HG03066 (cell line): ENCODE results near the gene GZMM.

Experiments
- ATAC-seq: cut with Tn5 transposase; IDR thresholded peaks from one replicate; pipeline ENCODE4 v1.9.1; 2021; ENCODE audit warnings: low read depth; ENCODE audit not compliant: unreplicated experiment

GZMM gene

DNA sequence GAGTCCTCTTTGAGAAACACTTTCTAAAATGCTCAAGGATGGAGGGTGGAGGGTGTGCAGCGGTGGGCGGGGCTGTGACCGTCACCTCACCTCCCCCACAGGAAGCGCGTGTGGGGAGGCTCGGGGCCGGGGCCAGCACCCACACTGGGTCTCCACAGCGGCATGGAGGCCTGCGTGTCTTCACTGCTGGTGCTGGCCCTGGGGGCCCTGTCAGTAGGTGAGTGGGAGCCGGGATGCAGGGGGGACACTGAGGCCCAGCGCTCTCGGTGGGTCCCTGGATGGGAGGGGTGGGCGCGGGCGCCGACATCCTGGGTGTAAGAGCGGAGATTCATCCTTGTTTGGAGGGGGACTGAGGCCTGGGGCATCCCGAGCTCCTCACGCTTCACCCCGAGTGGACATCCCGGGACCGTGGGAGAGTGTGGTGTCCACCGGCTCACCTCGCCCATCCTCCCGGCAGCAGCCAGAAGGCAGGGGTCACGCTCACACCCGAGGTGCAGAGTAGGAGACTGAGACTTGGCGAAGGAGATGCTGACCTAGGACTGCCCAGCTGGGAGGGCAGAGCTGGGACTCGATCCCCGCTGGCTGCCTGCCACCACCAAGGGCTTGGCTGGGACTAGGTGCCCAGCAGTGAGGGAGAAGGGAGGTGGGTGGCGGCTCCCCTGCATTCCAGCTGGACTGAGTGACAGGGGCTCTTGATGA lies at the start of gene GZMM:
Gene GZMM, plus strand, starts transcription at position 144 of the 699 bp plus-strand sequence. Its CDS starts 19 bp downstream, at position 163.
- no peak for ATAC-seq

DNA sequence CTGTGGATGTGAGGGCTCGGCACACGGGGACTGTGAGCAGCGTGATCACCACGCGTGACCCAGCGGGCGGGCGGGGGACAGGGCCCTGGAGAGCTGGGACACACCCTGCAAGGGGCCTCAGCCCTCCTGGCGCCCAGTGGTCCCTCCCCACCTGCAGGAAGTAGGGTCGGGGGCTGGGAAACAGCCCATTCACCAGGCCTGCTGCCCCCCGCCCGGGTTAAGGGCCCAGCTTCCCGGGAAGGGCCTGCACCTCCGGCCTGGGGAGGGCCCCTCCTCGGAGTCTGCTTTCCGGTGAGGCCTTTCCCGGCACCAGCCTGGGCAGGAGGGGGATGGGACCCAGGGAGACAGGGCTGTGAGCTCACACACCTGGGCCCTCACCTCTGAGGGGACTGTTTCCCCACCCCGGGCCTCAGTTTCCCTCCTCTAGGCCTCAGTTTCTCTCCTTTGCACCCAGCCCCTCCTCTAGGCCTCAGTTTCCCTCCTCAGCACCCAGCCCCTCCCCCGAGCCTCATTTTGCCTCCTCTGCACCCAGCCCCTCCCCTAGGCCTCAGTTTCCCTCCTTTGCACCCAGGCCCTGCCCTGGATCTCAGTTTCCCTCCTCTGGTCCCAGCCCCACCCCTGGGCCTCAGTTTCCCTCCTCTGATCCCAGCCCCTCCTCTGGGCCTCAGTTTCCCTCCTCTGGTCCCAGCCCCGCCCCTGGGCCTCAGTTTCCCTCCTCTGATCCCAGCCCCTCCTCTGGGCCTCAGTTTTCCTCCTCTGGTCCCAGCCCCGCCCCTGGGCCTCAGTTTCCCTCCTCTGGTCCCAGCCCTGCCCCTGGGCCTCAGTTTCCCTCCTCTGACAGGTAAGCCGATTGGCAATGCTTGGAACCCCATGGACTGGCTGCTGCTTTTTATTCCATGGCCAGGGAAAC lies 49.4 kb upstream of the GZMM start:
- ATAC-seq = no peak

DNA sequence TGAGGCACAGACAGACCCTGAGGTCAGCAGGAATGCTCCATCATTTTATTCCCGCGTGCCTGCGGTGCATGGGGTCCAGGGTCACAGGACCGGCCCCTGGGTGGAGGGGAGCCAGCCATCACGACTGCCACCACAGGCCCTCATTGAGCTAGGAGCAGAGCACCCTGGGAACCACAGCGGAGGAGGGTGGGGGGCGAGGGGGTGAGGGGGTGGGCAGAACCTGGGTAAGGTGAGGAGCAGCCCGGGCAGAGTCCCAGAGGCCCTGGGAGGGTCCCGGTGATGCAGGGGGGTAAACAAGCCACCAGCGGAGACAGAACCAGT lies 48.8 kb upstream of the GZMM start:
- no peak for ATAC-seq

DNA sequence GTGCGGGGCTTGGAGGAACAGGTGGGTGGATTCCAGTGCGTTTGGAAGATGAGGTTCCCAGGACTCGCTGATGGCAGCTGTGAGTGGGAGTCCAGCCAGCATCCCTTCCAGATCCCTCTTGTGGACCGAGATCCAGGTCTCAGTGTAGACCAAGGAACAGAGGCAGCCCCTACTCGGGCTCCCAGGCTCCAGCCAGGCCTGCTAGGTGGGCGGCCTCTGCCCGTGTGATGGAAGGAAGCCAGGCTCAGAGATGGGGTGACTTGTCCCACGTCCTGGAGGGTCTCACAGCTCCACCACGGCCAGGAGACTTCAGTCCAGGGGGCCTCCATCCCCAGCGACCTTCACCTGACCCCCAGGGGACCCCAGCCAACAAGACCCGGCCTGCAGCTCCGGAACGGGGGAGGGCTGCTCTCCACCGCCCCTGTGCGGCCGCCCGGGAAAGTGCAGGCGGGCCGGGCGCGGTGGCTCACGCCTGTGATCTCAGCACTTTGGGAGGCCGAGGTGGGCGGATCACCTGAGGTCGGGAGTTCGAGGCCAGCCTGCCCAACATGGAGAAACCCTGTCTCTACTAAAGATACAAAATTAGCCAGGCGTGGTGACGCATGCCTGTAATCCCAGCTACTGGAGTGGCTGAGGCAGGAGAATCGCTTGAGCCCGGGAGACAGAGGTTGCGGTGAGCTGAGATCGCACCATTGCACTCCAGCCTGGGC lies 48.3 kb upstream of the GZMM start:
- no peak for ATAC-seq

DNA sequence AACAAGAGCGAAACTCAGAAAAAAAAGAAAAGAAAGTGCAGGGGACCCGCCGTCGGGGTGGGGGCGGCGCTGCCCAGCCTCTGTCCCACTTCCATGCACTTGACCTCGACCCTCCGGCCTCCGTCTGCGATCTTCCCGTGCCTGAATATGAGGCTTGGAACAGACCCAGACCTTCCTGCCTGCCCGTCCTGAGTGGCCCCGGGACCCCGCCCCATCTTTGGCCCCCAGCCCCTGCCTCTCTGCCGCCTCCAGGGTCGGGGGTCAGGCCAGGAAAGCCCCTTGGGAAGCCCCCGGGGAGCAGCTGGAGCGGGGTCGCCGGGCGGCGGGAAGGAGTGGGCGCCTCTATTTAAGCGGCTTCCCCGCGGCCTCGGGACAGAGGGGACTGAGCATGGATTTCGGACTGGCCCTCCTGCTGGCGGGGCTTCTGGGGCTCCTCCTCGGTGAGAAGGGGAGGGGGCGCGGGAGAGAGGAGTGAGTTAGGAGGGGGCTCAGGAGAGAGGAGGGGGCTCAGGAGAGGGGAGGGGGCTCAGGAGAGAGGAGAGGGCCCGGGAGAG lies 47.7 kb upstream of the GZMM start, which contains the start of gene MADCAM1:
Gene MADCAM1, plus strand, starts transcription at position 375 of the 554 bp plus-strand sequence. Its CDS starts 14 bp downstream, at position 389.
- ATAC-seq = no peak

DNA sequence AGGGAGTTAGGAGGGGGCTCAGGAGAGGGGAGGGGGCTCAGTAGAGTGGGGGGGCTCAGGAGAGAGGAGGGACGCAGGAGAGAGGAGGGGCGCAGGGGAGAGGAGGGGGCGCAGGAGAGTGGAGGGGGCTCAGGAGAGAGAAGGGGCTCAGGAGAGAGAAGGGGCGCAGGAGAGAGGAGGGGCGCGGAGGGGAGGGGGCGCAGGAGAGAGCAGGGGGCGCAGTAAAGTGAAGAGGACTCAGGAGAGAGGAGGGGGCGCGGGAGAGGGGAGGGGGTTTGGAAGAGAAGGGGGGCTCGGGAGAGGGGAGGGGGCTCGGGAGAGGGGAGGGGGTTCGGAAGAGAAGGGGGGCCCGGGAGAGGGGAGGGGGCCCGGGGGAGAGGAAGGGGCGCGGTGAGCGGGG lies 46.9 kb upstream of the GZMM start:
- ATAC-seq = no peak

DNA sequence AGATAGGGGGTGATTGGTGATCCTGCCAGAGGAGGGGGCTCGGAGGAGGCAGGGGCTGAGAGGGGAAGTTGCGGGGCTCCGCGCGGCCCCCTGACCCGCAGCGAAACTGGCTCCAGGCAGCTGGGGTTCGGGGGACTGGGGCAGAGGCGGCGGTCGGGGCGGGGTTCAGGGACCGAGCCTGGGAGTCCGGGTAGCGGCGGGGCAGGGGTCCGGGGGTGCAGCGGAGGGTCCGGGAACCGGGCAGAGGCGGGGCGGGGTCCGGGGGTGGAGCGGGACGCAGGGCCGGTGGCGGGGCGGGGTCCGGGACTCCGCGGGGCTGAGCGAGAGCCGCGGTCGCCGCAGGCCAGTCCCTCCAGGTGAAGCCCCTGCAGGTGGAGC lies 46.4 kb upstream of the GZMM start:
- ATAC-seq = no peak

DNA sequence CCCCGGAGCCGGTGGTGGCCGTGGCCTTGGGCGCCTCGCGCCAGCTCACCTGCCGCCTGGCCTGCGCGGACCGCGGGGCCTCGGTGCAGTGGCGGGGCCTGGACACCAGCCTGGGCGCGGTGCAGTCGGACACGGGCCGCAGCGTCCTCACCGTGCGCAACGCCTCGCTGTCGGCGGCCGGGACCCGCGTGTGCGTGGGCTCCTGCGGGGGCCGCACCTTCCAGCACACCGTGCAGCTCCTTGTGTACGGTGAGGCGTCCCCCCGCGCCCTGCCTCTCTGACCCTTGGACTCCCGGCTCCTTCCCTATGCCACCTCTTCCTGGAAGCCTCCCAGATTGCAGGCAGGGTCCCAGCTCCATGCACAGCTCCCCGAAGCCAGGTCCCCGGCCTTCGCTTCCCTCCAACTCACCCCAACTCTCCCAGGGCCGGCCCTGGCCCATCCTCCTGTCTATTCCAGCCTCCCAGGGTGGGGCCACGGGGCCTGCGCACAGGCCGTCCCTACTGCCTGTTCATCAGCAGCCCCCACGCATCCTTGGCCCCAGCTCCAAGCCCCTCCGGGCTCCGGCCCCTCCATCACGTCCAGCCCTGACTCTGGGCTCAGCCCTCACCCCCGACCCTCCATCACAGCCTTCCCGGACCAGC lies 45.9 kb upstream of the GZMM start:
- no peak for ATAC-seq

DNA sequence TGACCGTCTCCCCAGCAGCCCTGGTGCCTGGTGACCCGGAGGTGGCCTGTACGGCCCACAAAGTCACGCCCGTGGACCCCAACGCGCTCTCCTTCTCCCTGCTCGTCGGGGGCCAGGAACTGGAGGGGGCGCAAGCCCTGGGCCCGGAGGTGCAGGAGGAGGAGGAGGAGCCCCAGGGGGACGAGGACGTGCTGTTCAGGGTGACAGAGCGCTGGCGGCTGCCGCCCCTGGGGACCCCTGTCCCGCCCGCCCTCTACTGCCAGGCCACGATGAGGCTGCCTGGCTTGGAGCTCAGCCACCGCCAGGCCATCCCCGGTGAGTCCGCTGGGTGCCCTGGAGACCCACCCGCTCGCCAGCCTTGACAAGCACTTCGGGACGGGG lies 45.4 kb upstream of the GZMM start:
- ATAC-seq = no peak

DNA sequence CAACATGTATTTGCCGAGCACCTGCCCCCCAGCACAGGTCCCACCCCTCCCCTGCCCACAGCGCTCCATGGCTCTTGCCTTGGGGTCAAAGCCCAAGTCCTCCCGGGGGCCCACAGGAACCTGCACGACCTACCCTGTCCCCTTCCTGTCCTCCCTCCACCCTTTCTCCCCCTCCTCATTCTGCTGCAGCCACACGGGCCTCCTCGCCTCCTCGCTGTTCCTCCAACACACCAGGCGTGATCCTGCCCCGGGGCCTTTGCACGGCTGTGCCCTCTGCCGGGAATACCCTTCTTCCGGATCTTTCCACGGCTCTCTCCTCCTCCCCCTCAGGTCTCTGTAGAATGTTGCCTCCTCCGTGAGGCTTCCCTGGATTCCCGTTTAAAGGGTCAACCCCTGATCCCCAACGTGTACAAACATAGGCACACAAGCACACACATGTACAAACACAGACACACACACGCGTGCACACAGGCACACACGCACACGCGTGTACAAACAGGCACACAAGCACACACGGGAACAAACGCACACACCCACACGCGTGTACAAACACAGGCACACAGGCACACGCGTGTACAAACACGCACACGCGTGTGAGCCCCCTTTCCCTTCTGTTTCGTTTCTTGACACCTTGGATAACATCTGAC lies 44.8 kb upstream of the GZMM start:
- no peak for ATAC-seq

DNA sequence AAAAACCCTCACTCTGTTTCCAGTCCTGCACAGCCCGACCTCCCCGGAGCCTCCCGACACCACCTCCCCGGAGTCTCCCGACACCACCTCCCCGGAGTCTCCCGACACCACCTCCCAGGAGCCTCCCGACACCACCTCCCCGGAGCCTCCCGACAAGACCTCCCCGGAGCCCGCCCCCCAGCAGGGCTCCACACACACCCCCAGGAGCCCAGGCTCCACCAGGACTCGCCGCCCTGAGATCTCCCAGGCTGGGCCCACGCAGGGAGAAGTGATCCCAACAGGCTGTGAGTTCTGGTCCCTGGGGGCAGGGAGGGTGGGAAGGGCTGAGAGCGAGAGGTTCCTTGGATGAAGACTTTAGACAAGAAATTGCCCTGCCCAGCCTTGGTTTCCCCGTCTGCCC lies 42.2 kb upstream of the GZMM start:
- ATAC-seq = no peak

DNA sequence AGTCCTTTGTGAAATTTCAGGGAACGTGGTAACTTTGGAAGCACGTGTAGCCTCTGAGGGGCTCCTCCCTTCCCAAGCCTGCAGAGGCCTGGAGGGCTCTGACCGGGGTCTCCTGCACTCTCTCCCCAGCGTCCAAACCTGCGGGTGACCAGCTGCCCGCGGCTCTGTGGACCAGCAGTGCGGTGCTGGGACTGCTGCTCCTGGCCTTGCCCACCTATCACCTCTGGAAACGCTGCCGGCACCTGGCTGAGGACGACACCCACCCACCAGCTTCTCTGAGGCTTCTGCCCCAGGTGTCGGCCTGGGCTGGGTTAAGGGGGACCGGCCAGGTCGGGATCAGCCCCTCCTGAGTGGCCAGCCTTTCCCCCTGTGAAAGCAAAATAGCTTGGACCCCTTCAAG lies 39.2 kb upstream of the GZMM start:
- ATAC-seq = no peak

DNA sequence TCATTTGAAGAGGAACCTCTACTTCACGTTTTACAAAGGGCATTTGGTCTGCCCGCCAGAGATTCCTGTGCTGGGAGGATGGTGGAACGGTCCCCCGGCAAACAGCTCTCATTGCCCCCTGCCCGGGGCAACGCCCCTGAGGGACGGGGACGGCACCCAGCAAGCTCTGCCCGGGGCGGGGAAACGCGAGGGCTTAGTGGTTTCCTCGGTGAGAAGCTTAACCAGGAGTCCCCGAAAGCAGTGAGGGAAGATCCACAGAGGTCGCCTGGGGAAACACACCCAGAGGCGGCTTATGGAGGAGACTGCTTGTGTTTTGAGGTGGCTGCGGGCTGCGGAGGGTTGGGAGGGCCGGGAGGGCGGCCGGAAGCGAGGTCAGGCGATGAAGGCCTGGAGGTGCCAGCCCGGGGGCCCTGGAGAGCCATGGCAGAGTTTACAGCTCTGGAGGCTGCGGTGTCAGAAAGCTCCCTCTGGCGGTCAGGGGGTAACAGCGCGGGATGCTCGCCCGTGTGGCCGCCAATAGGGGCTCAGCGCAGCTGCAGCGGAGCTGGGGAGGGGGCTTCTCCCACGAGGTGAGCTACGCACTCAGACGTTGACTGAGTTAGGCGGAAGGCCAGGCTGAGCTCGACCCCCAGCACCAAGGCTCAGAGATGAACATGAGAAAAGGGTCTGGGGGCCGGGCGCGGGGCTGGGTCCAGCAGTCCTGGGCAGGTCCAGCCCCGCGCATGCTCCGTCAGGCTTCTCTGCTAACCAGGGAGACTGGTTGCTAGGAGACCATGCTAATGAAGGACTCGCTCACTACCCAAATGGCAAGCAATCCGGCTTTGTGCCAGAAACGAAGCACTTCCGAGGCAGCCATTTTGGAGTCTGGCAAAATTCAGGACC lies 37.2 kb upstream of the GZMM start:
- ATAC-seq = peak; percentile 72

DNA sequence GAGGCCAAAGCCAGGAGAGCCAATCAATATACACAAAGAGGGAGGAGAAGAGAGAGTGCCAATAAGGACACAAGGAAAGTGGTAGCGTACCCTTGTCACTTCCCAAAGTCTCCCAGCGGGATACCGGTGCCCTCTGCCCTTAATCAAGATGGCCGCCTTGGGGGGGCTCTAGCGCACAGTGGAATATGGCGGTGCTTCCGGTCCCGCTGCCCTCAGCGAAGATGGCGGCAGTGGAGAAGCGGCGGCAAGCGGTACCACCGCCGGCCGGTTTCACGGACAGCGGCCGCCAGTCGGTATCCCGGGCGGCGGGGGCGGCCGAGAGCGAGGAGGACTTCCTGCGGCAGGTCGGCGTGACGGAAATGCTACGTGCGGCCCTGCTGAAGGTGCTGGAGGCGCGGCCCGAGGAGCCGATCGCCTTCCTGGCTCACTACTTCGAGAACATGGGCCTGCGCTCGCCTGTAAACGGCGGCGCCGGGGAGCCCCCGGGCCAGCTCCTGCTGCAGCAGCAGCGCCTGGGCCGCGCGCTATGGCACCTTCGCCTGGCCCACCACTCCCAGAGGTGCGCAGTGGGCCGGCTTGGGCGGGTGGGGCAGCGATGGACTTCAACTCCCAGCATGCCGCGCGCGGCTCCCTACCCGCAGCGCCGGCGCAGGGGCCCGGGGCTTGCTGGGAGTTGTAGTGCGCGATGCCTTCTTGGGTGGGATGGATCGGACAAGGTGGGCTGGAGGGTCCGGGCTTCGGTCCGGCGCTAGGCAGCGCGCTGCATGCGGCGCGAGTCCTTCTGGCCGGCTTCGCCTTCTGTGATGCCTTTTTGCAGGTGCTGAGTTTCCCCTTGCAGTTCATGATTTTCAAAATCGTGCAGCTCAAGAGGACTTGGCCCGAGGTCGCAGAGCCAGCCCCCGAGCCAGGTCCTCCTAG lies 36.3 kb upstream of the GZMM start, which contains the start of gene TPGS1:
Gene TPGS1, plus strand, starts transcription at position 212 of the 918 bp plus-strand sequence. Its CDS starts 10 bp downstream, at position 222.
- peak; percentile 57 for ATAC-seq

DNA sequence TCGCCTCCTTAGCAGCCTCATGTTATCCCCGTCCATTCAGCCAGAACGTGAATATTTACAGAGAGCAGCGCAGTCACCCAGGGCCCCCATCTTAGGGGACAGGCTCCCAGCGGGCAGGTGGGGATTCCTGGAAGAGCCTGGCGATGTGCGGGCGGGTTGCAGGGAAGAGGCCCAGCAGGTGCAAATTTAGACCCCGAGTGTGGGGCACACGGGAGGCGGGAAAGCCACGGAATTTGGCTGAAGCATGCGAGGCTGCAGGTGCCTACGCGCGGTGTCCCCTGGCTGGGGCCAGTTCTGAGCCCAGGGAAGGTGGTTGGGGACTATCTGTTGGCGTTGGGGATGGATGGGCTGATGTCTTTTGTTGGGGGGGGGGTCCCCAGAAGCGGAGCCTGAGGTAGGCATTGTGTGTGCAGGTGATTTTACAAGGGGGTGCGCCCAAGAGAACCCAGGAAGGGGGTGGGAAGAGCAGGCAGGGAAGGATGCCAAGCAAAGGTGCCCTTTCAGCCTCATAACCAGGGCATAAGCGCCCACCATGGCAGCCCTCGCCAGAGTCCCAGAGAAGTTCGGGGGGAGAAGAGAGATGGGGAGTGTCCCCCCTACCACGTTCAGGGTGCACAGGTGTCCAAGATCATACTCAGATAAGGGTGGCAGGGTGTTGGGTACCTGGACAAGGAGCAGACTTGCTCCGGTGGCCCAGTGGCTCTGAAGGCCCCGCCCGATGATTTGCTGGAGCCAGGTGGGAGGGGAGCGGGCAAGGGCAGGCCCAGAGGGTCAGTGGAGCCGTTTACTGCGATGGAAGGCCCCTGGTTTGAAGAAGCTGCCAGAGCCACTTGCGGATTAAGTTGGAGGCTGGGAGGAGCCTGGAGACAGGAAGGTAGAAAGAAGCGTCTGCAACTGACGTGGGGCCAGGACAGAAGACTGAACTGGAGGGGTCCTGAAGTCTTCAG lies 35.4 kb upstream of the GZMM start:
- no peak for ATAC-seq

DNA sequence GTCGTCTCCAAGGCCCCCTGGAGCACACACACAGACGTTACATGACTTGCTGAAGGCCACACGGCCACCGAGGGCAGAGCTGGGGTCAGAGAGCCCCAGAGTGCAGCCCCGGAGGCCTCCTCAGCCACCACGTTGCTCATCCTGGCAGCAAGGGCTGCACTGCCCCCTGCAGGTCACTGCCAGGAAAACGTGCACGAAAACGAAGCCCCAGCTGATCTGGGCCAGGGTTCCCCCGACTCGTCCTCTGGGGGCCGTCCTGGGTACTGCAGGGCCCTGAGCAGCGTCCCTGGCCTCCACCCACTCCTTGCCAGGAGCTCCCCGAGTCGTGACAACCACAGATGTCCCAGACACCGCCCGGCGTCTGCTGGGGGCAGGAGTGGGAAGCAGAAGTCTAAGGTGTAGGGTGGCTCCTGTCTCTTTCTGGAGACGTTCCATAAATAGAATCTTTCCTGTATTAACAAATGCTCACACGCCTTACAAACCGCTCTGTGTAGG lies 33.2 kb upstream of the GZMM start:
- no peak for ATAC-seq
